CD4-positive, alpha-beta T cell (primary cell): ENCODE results near the gene ZAP70. TPM values are rescaled to one million over a fixed set of nuclear protein-coding genes. Genes with fewer than 3 reads are reported as not detected.

ENCODE experiments used
- ATAC-seq: fragments of 200-7000 bp; cut with Tn5 transposase; one replicate; pipeline ENCODE4 v1.10.0; 2022; ENCODE audit warnings: mild to moderate bottlenecking; ENCODE audit not compliant: poor library complexity
- CTCF ChIA-PET: fragments of 350-600 bp; sonication (Branson Sonifier 250); formaldehyde crosslinking; loops from one replicate; lab custom pipeline; 2021; ENCODE audit warnings: antibody characterized with exemption, inconsistent platforms; lab: Charles Lee
- POLR2A ChIA-PET: fragments of 350-600 bp; sonication (Branson Sonifier 250); formaldehyde crosslinking; loops from one replicate; lab custom pipeline; 2021; ENCODE audit warnings: antibody characterized with exemption, inconsistent platforms; lab: Charles Lee
- DNase-seq, 14 experiments: peaks; one replicate each; pipeline ENCODE4 v3.0.0-alpha.2; 2013 to 2020; ENCODE audit warnings: mixed read lengths in 2 of 14
- H3K27ac ChIP-seq, 2 donors: one replicate each; pipeline versions ENCODE4 v1.5.1 to v1.7.0; 2013; ENCODE audit warnings: low read length in 2 of 2, low read depth in 1 of 2, mild to moderate bottlenecking in 1 of 2
- H3K27me3 ChIP-seq, 2 experiments: 1 replicate in 1 of 2; 2 replicates in 1 of 2; pipeline versions ENCODE4 v1.6.1 to v1.7.0; 2013; ENCODE audit warnings: low read length in 2 of 2, control low read depth in 1 of 2, mild to moderate bottlenecking in 1 of 2, moderate library complexity in 1 of 2; ENCODE audit not compliant: insufficient read depth in 2 of 2, control insufficient read depth in 1 of 2
- H3K36me3 ChIP-seq: one replicate; pipeline ENCODE4 v1.6.1; 2013; ENCODE audit warnings: low read length, control low read depth; ENCODE audit not compliant: insufficient read depth
- H3K4me1 ChIP-seq: one replicate; pipeline ENCODE4 v1.6.1; 2013; ENCODE audit warnings: low read length, control low read depth; ENCODE audit not compliant: insufficient read depth
- H3K4me3 ChIP-seq: one replicate; pipeline ENCODE4 v1.5.1; 2013; ENCODE audit warnings: mild to moderate bottlenecking, low read length, moderate library complexity
- H3K9me3 ChIP-seq, 2 experiments: 1 replicate in 1 of 2; 2 replicates in 1 of 2; pipeline versions ENCODE4 v1.6.1 to v1.7.0; 2013; ENCODE audit warnings: low read length in 2 of 2, mild to moderate bottlenecking in 2 of 2, control low read depth in 1 of 2, moderate library complexity in 1 of 2; ENCODE audit not compliant: control insufficient read depth in 1 of 2, insufficient read depth in 1 of 2
- H3K27ac Mint-ChIP-seq: one replicate; pipeline ENCODE4 v1.8.0; 2020; ENCODE audit warnings: mixed read lengths
- H3K27me3 Mint-ChIP-seq: one replicate; pipeline ENCODE4 v1.8.0; 2021; ENCODE audit warnings: mixed read lengths
- H3K36me3 Mint-ChIP-seq: one replicate; pipeline ENCODE4 v1.8.0; 2021; ENCODE audit warnings: low read depth, mixed read lengths
- H3K4me1 Mint-ChIP-seq: one replicate; pipeline ENCODE4 v1.8.0; 2021; ENCODE audit warnings: low read depth, mixed read lengths
- H3K4me3 Mint-ChIP-seq: one replicate; pipeline ENCODE4 v1.8.0; 2020; ENCODE audit warnings: mild to moderate bottlenecking, mixed read lengths
- H3K9me3 Mint-ChIP-seq: one replicate; pipeline ENCODE4 v1.8.0; 2020; ENCODE audit warnings: mixed read lengths
- CTCF ChIP-seq: fragments of 200-600 bp; IDR thresholded peaks from one replicate; pipeline ENCODE4 v1.8.0; 2022; ENCODE audit warnings: antibody characterized with exemption, mild to moderate bottlenecking
- intact Hi-C, 2 experiments: fragments of 100-400 bp; cut with DNase I in 1 of 2; cut with micrococcal nuclease in 1 of 2; formaldehyde crosslinking; loops; one replicate each; pipeline versions ENCODE4 v1.15.1 to v1.9.0; 2023 to 2025; cut with DNase I, micrococcal nuclease
- total RNA-seq, 174 experiments: library from RNA in 2 of 174; stranded (reverse) in 2 of 174; gene quantifications; one replicate each; pipeline ENCODE4 v1.2.3 and lab custom pipeline; 2021 to 2026

The ZAP70 gene
- total RNA-seq, 2 experiments from 2014 or later = 440 to 470 TPM

GRCh38 chr2:97761192-97761591 lies 47.8 kb downstream of the ZAP70 start:
- intact Hi-C loops = no loop called here
- peak in 13 of 14 experiments; percentile 19 to 78 (median 47) for DNase-seq
- ChIA-PET POLR2A (interaction anchor here (1.5 kb wide), 1 partner anchor 19 kb away, joined by 5 read pairs; no protein-coding TSS in a partner anchor), CTCF (interaction anchor here (0.9 kb wide), 1 partner anchor 61 kb away, joined by 3 read pairs; no protein-coding TSS in a partner anchor)
- H3K9me3 ChIP-seq = no peaks in the 10 kb centered on the region
- Mint-ChIP-seq H3K9me3 (no peaks in the 10 kb centered on the region), H3K27me3 (no peaks in the 10 kb centered on the region), H3K4me3 (peak overlapping the region; percentile 69), H3K4me1 (peaks cover 27% of the 10 kb centered on the region), H3K36me3 (peaks cover 95% of the 10 kb centered on the region), H3K27ac (peak overlapping the region; percentile 83)
- H3K4me1 ChIP-seq = peaks cover 49% of the 10 kb centered on the region
- peaks cover 82% of the 10 kb centered on the region for H3K36me3 ChIP-seq
- peak overlapping the region; percentile 20 to 38 for H3K27ac ChIP-seq
- ATAC-seq = peak; percentile 76
- TF ChIP-seq CTCF = no peak
- H3K27me3 ChIP-seq = no peaks in the 10 kb centered on the region
- H3K4me3 ChIP-seq = peak overlapping the region; percentile 0

GRCh38 chr2:97763176-97763845 lies 49.9 kb downstream of the ZAP70 start:
- H3K27me3 ChIP-seq = no peaks in the 10 kb centered on the region
- peaks cover 69% of the 10 kb centered on the region for H3K36me3 ChIP-seq
- H3K4me1 Mint-ChIP-seq = peaks cover 29% of the 10 kb centered on the region
- CTCF ChIA-PET = interaction anchor here (1.0 kb wide), 1 partner anchor 63 kb away, joined by 3 read pairs; no protein-coding TSS in a partner anchor
- H3K4me1 ChIP-seq = peaks cover 48% of the 10 kb centered on the region
- intact Hi-C loops = no loop called here
- TF ChIP-seq CTCF = no peak
- H3K4me3 Mint-ChIP-seq = no peak overlapping the region
- no peaks in the 10 kb centered on the region for H3K27me3 Mint-ChIP-seq
- H3K27ac Mint-ChIP-seq = no peak overlapping the region
- ATAC-seq (no peak), DNase-seq (no peak)
- no peak overlapping the region for H3K4me3 ChIP-seq
- H3K27ac ChIP-seq = no peak overlapping the region
- H3K9me3 Mint-ChIP-seq = no peaks in the 10 kb centered on the region
- H3K9me3 ChIP-seq = no peaks in the 10 kb centered on the region
- POLR2A ChIA-PET = no interaction called here
- H3K36me3 Mint-ChIP-seq = peaks cover 87% of the 10 kb centered on the region

GRCh38 chr2:97764559-97765263 lies 51.3 kb downstream of the ZAP70 start:
- DNase-seq = no peak
- CTCF ChIA-PET = interaction anchor here (0.8 kb wide), 1 partner anchor 24 kb away, joined by 3 read pairs; no protein-coding TSS in a partner anchor
- Mint-ChIP-seq H3K4me1 (peaks cover 26% of the 10 kb centered on the region), H3K27ac (no peak overlapping the region), H3K36me3 (peaks cover 74% of the 10 kb centered on the region), H3K4me3 (no peak overlapping the region), H3K9me3 (no peaks in the 10 kb centered on the region), H3K27me3 (no peaks in the 10 kb centered on the region)
- ATAC-seq = no peak
- TF ChIP-seq CTCF = no peak
- no peaks in the 10 kb centered on the region for H3K27me3 ChIP-seq
- H3K36me3 ChIP-seq = peaks cover 55% of the 10 kb centered on the region
- intact Hi-C loops = no loop called here
- no peaks in the 10 kb centered on the region for H3K9me3 ChIP-seq
- H3K4me3 ChIP-seq = no peak overlapping the region
- POLR2A ChIA-PET = no interaction called here
- no peak overlapping the region for H3K27ac ChIP-seq
- H3K4me1 ChIP-seq = peaks cover 34% of the 10 kb centered on the region
